ENCODE data around the gene DSE.
A peak's percentile ranks its signal among the peaks of the same experiment; 100 is the strongest.

The DSE gene

GRCh38 chr6:116476002-116476678, 105.4 kb downstream of the DSE start:
- TF ChIP-seq CTCF (conservative IDR thresholded peaks at IDR 0.05; ENCODE audit: low read depth, low read length), result no peak
- DNase-seq (ENCODE audit: low read depth), result peak; percentile 31
- no peak overlapping the region for H3K4me3 ChIP-seq (ENCODE audit: low read depth, low read length)

GRCh38 chr6:116482780-116483179, 112.0 kb downstream of the DSE start:
- H3K4me3 ChIP-seq (ENCODE audit: low read depth, low read length), result no peak overlapping the region
- no peak for TF ChIP-seq CTCF (conservative IDR thresholded peaks at IDR 0.05; ENCODE audit: low read depth, low read length)
- no peak for DNase-seq (ENCODE audit: low read depth)

GRCh38 chr6:116483616-116484015, 112.9 kb downstream of the DSE start:
- no peak for TF ChIP-seq CTCF (conservative IDR thresholded peaks at IDR 0.05; ENCODE audit: low read depth, low read length)
- H3K4me3 ChIP-seq (ENCODE audit: low read depth, low read length), result no peak overlapping the region
- DNase-seq (ENCODE audit: low read depth), result no peak

GRCh38 chr6:116485559-116486184, 114.9 kb downstream of the DSE start:
- DNase-seq (ENCODE audit: low read depth), result no peak
- TF ChIP-seq CTCF (conservative IDR thresholded peaks at IDR 0.05; ENCODE audit: low read depth, low read length), result no peak

GRCh38 chr6:116491610-116492330, 121.0 kb downstream of the DSE start:
- TF ChIP-seq CTCF (conservative IDR thresholded peaks at IDR 0.05; ENCODE audit: low read depth, low read length), result no peak
- no peak overlapping the region for H3K4me3 ChIP-seq (ENCODE audit: low read depth, low read length)
- no peak for DNase-seq (ENCODE audit: low read depth)

More at GRCh38 chr6:116485559-116486184, 114.9 kb downstream of the DSE start:
- H3K4me3 ChIP-seq (ENCODE audit: low read depth, low read length), result no peak overlapping the region

GRCh38 chr6:116492331-116493067, 121.8 kb downstream of the DSE start:
- no peak overlapping the region for H3K4me3 ChIP-seq (ENCODE audit: low read depth, low read length)
- TF ChIP-seq CTCF (conservative IDR thresholded peaks at IDR 0.05; ENCODE audit: low read depth, low read length), result no peak
- no peak for DNase-seq (ENCODE audit: low read depth)

All from choroid plexus epithelial cell (primary cell).